C4-2B (cell line): Measurements from ENCODE around the gene AUH.

ENCODE experiments used
- H3K27ac ChIP-seq: fragments of 450-650 bp; 2 replicates; pipeline ENCODE4 v1.5.1; 2017
- CTCF ChIP-seq: fragments of 450-650 bp; conservative IDR thresholded peaks from 2 replicates; pipeline ENCODE4 v1.5.1; 2017; ENCODE audit warnings: mild to moderate bottlenecking
- ZFX ChIP-seq: fragments of 450-650 bp; IDR thresholded peaks from 2 replicates; pipeline ENCODE4 v1.6.1; 2017

AUH gene

GRCh38 chr9:91220021-91220420, 141.7 kb downstream of the AUH start:
- no peak for TF ChIP-seq CTCF
- TF ChIP-seq ZFX, result no peak

GRCh38 chr9:91219557-91219956, 142.2 kb downstream of the AUH start:
- TF ChIP-seq ZFX (no peak), CTCF (no peak)
- no peak overlapping the region for H3K27ac ChIP-seq

More at GRCh38 chr9:91220021-91220420, 141.7 kb downstream of the AUH start:
- no peak overlapping the region for H3K27ac ChIP-seq

GRCh38 chr9:91217388-91217787, 144.3 kb downstream of the AUH start:
- no peak overlapping the region for H3K27ac ChIP-seq
- TF ChIP-seq ZFX, result no peak
- TF ChIP-seq CTCF, result no peak

DNA sequence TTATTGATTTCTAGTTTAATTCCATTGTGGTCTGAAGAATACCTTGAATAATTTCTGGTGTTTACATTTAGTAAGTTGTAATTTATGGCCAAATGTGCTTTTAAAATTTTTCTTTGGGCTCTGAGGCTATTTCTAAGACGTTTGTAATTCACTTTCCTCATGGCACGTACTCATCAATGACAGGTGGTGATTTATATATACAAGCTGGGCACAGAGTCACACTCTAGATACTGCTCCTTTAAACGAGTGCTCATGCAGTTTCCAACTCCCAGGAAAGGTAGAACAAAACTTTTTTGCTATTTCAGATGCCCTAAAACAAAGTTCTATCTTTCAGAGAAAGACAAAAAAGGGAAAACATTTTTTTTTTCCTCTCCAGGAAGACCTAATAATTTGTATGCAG, 146.9 kb downstream of the AUH start:
- no peak overlapping the region for H3K27ac ChIP-seq
- TF ChIP-seq CTCF (no peak), ZFX (no peak)

DNA sequence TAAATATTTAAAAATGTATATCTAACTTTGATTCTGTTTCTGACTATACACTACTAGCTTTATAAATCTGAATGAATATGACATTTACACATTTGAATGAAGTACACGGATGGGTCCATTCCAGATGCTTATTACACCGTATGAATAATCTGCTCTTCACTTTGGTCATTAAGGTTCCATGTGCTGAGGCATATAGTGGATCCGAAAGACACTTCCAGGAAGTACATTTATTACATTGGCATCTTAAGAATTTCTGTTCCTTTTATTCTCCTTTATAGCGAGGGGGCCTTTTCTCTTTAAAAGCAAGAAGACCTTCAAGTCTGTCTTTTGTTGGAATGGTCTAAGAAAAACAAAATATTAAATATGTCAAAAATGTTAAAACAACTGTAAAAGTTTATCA, 147.6 kb downstream of the AUH start:
- no peak for TF ChIP-seq CTCF
- no peak for TF ChIP-seq ZFX
- H3K27ac ChIP-seq, result no peak overlapping the region

- no peak overlapping the region for H3K27ac ChIP-seq
- TF ChIP-seq ZFX (no peak), CTCF (no peak)
Observed at GRCh38 chr9:91212596-91213243, 149.0 kb downstream of the AUH start.

DNA sequence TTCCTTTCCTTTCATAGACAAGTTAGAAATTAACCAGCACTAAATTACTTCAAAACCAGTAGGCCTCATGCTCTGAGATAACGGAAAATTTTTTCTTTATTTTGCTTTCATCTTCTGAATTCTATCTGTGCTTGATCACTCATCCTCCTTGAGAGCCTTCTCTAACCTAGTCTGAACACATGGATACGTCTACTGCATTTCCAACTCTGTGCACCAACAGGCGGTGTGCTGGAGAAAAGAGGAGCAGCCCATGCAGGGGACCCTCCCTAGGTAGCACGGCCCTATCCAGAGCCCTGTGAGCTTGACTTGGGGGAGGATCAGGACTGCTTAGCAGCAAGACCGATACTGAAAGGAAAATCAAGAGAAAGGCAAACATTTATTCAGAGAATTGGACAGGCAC, 149.8 kb downstream of the AUH start:
- no peak overlapping the region for H3K27ac ChIP-seq
- TF ChIP-seq CTCF (no peak), ZFX (no peak)
